Hepatocyte (in vitro differentiated cells): ENCODE measurements around the gene RPL36AL.

ENCODE experiments used
- EZH2 ChIP-seq: fragments of 200-600 bp; sonication (generic); IDR thresholded peaks from 2 replicates; pipeline ENCODE4 v1.6.1; 2016; ENCODE audit warnings: antibody characterized with exemption, mild to moderate bottlenecking, borderline replicate concordance
- TF ChIP-seq, protein P1 (sequence below): fragments of 200-600 bp; sonication (generic); IDR thresholded peaks from 2 replicates; pipeline ENCODE4 v1.5.1; 2016; ENCODE audit warnings: antibody characterized with exemption, mild to moderate bottlenecking; ENCODE audit not compliant: poor library complexity

- TF ChIP-seq, protein P1, sequence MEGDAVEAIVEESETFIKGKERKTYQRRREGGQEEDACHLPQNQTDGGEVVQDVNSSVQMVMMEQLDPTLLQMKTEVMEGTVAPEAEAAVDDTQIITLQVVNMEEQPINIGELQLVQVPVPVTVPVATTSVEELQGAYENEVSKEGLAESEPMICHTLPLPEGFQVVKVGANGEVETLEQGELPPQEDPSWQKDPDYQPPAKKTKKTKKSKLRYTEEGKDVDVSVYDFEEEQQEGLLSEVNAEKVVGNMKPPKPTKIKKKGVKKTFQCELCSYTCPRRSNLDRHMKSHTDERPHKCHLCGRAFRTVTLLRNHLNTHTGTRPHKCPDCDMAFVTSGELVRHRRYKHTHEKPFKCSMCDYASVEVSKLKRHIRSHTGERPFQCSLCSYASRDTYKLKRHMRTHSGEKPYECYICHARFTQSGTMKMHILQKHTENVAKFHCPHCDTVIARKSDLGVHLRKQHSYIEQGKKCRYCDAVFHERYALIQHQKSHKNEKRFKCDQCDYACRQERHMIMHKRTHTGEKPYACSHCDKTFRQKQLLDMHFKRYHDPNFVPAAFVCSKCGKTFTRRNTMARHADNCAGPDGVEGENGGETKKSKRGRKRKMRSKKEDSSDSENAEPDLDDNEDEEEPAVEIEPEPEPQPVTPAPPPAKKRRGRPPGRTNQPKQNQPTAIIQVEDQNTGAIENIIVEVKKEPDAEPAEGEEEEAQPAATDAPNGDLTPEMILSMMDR: no peak
- no peak for TF ChIP-seq EZH2
Observed at GRCh38 chr14:49607583-49607982, 12.8 kb downstream of the RPL36AL start.
